GM23248 (cell line): Measurements from ENCODE around the gene FUT8.

ENCODE experiments used
- EZH2 ChIP-seq: fragments of 200-600 bp; sonication (generic); IDR thresholded peaks from 2 replicates; pipeline ENCODE4 v1.6.1; 2018; ENCODE audit warnings: antibody characterized with exemption, mild to moderate bottlenecking; ENCODE audit not compliant: insufficient read depth, poor library complexity, severe bottlenecking
- EZH2phosphoT487 ChIP-seq: fragments of 200-600 bp; sonication (generic); IDR thresholded peaks from 2 replicates; pipeline ENCODE4 v1.6.1; 2018; ENCODE audit warnings: antibody characterized with exemption, moderate library complexity, mild to moderate bottlenecking, low read depth; ENCODE audit not compliant: insufficient read depth

DNA sequence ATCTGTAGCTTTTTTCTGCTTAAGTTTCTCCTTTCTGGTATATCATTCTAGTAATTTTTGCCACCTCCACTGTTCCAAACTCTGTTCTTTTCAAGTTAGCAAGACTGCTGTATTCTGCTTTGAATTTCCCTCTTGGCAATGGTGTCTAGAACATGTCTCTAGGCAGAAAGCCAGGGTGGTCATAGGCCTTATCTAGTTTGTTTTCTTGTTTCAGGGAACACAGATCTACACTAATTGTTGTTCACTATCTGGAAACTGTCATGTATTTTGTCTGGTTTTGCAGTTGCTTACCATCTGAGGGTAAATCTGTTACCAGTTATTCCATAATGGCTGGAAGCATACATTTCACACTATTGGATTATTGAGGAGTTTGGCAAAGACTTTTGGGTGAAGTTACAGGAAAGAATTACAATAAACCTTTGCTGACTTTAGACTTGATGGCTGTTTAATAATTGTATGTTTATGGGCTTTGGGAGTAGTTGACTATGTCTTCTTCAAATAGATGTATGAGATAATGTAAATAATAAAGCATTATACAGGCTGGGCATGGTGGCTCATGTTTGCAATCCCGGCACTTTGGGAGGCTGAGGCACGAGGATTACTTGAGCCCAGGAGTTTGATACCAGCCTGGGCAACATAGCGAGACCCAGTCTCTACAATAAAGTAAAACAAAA, 41.4 kb downstream of the FUT8 start:
- TF ChIP-seq EZH2 (no peak), EZH2phosphoT487 (no peak)
